HG02840 (cell line): ENCODE results near the gene CTCF.
A peak's percentile ranks its signal among the peaks of the same experiment; 100 is the strongest.
"Not testable (repeated sequence)": the region's sequence is repeated elsewhere in the genome, so short reads cannot be mapped to it uniquely, and the experiment has no call there.

Source experiments
- ATAC-seq: cut with Tn5 transposase; IDR thresholded peaks from one replicate; pipeline ENCODE4 v1.9.1; 2021; ENCODE audit warnings: mild to moderate bottlenecking, moderate library complexity, moderate number of reproducible peaks; ENCODE audit not compliant: unreplicated experiment, low FRiP score

The CTCF gene

GRCh38 chr16:67533024-67533560 is 29.2 kb upstream of the CTCF start:
- ATAC-seq = no peak

GRCh38 chr16:67533987-67534386 is 28.3 kb upstream of the CTCF start:
- ATAC-seq = not testable (repeated sequence)

GRCh38 chr16:67534431-67534830 is 27.9 kb upstream of the CTCF start:
- no peak for ATAC-seq

GRCh38 chr16:67535201-67535600 is 27.1 kb upstream of the CTCF start:
- ATAC-seq = no peak

GRCh38 chr16:67537270-67537635 is 25.1 kb upstream of the CTCF start:
- ATAC-seq = peak; percentile 23

- peak; percentile 47 for ATAC-seq
Observed at GRCh38 chr16:67537636-67538591, 24.4 kb upstream of the CTCF start.

GRCh38 chr16:67538666-67539101 is 23.6 kb upstream of the CTCF start:
- no peak for ATAC-seq

- ATAC-seq = no peak
Observed at GRCh38 chr16:67539271-67539670, 23.1 kb upstream of the CTCF start.

- ATAC-seq = no peak
Observed at GRCh38 chr16:67539691-67540635, 22.4 kb upstream of the CTCF start.

- no peak for ATAC-seq
Observed at GRCh38 chr16:67540756-67541155, 21.6 kb upstream of the CTCF start.

GRCh38 chr16:67541391-67542263 is 20.7 kb upstream of the CTCF start:
- no peak for ATAC-seq

- ATAC-seq = no peak
Observed at GRCh38 chr16:67542464-67542863, 19.9 kb upstream of the CTCF start.

- ATAC-seq = no peak
Observed at GRCh38 chr16:67543036-67543435, 19.3 kb upstream of the CTCF start.

- ATAC-seq = no peak
Observed at GRCh38 chr16:67543582-67543981, 18.7 kb upstream of the CTCF start.

GRCh38 chr16:67544329-67544841 is 17.9 kb upstream of the CTCF start:
- no peak for ATAC-seq

GRCh38 chr16:67544844-67545664 is 17.3 kb upstream of the CTCF start:
- no peak for ATAC-seq

GRCh38 chr16:67545665-67546024 is 16.7 kb upstream of the CTCF start:
- ATAC-seq = no peak

GRCh38 chr16:67546091-67546501 is 16.2 kb upstream of the CTCF start:
- ATAC-seq = no peak
